K562 (cell line): Measurements from ENCODE around the gene THBS1. TPM values are rescaled to one million over a fixed set of nuclear protein-coding genes. Genes with fewer than 3 reads are reported as not detected.

Source experiments
- ATAC-seq: fragments of 200-7000 bp; cut with Tn5 transposase; 3 replicates; pipeline ENCODE4 v1.9.1; 2020; ENCODE audit warnings: moderate library complexity
- BruUV-seq: library from RNA; stranded (reverse); fragments of 400-500 nt; replicated peaks from 2 replicates; lab custom pipeline; 2021; lab: Mats Ljungman, UMichigan
- CTCF ChIA-PET: fragments of 300-600 bp; formaldehyde crosslinking; extraction: SDS; loops from one replicate; lab custom pipeline; 2021; ENCODE audit warnings: low intra/inter-chr PET ratio; lab: Yijun Ruan, JAX
- POLR2A ChIA-PET: fragments of 300-600, 350-650 bp; sonication (Branson Sonifier 250); formaldehyde crosslinking; extraction: SDS; loops from one replicate; lab custom pipeline; 2021; ENCODE audit warnings: antibody characterized with exemption, inconsistent platforms; lab: Yijun Ruan, JAX
- DNase-seq, 4 experiments: peaks; one replicate each; pipeline versions ENCODE4 v3.0.0 to v3.0.0-alpha.2; 2011 to 2018; ENCODE audit warnings: low spot score in 3 of 4, mixed read lengths in 3 of 4; ENCODE audit errors: extremely low read depth in 1 of 4
- FAIRE-seq: peaks from 2 replicates; lab custom pipeline; 2011; peaks lifted over from hg19 to GRCh38; lab: Jason Lieb, UNC
- H2AFZ ChIP-seq: 2 replicates; pipeline ENCODE4 v1.6.0; 2011; ENCODE audit warnings: low read depth, low read length, control low read depth, inconsistent platforms
- H3K27ac ChIP-seq: fragments of 200-600 bp; 3 replicates; pipeline ENCODE4 v1.8.0; 2011; ENCODE audit warnings: low read depth, mild to moderate bottlenecking, control low read depth, inconsistent platforms, low read length, moderate library complexity, mixed read lengths; ENCODE audit errors: extremely low read depth
- H3K27me3 ChIP-seq, 2 experiments: fragments of 300-600 bp in 1 of 2; 2 replicates in 1 of 2; 3 replicates in 1 of 2; pipeline versions ENCODE4 v1.6.0 to v1.8.0; 2011; ENCODE audit warnings: inconsistent platforms in 2 of 2, low read length in 2 of 2, mild to moderate bottlenecking in 1 of 2, mixed read lengths in 1 of 2, moderate library complexity in 1 of 2; ENCODE audit not compliant: control insufficient read depth in 2 of 2, insufficient read depth in 2 of 2
- H3K36me3 ChIP-seq: fragments of 300-600 bp; 3 replicates; pipeline ENCODE4 v1.8.0; 2011; ENCODE audit warnings: mild to moderate bottlenecking, low read length, inconsistent platforms; ENCODE audit not compliant: control insufficient read depth, insufficient read depth
- H3K4me1 ChIP-seq, 2 experiments: fragments of 200-600 bp in 1 of 2; replicated peaks in 1 of 2; 2 replicates in 1 of 2; 3 replicates in 1 of 2; pipeline versions ENCODE4 v1.5.1 to v1.8.0; 2011; ENCODE audit warnings: inconsistent platforms in 2 of 2, low read length in 2 of 2, mild to moderate bottlenecking in 1 of 2, mixed read lengths in 1 of 2, moderate library complexity in 1 of 2; ENCODE audit not compliant: control insufficient read depth in 2 of 2, insufficient read depth in 2 of 2
- H3K4me2 ChIP-seq: 2 replicates; pipeline ENCODE4 v1.6.1; 2011; ENCODE audit warnings: low read length, control low read depth, inconsistent platforms, mixed read lengths; ENCODE audit not compliant: insufficient read depth
- H3K4me3 ChIP-seq: fragments of 200-600 bp; sonication (generic), shearing (Covaris generic); 2 replicates; pipeline ENCODE4 v1.5.1; 2016; ENCODE audit warnings: control low read depth, inconsistent platforms
- H3K79me2 ChIP-seq: fragments of 200-600 bp; 3 replicates; pipeline ENCODE4 v1.8.0; 2011; ENCODE audit warnings: low read length, inconsistent platforms; ENCODE audit not compliant: control insufficient read depth, insufficient read depth
- H3K9ac ChIP-seq, 2 experiments: 2 replicates each; pipeline versions ENCODE4 v1.6.0 to v1.6.1; 2011; ENCODE audit warnings: low read depth in 2 of 2, low read length in 2 of 2, control low read depth in 1 of 2, inconsistent platforms in 1 of 2, mild to moderate bottlenecking in 1 of 2, mixed read lengths in 1 of 2; ENCODE audit not compliant: insufficient read depth in 1 of 2
- H3K9me1 ChIP-seq: one replicate; pipeline ENCODE4 v1.6.0; 2011; ENCODE audit warnings: inconsistent platforms, mild to moderate bottlenecking, low read length, moderate library complexity; ENCODE audit not compliant: control insufficient read depth, insufficient read depth
- H3K9me3 ChIP-seq: replicated peaks from 2 replicates; pipeline ENCODE4 v1.5.1; 2011; ENCODE audit warnings: low read depth, low read length, inconsistent platforms; ENCODE audit not compliant: control insufficient read depth, insufficient read depth
- H4K20me1 ChIP-seq: replicated peaks from 2 replicates; pipeline ENCODE4 v1.6.1; 2011; ENCODE audit warnings: low read length, inconsistent platforms, mixed read lengths; ENCODE audit not compliant: control insufficient read depth, insufficient read depth
- ETV6 ChIP-seq, 3 experiments: fragments of 150-350 bp in 1 of 3; sonication (generic) in 1 of 3; formaldehyde crosslinking in 1 of 3; IDR thresholded peaks; 2 replicates each; pipeline versions ENCODE4 v1.6.1 to v1.8.0; 2014 to 2022; ENCODE audit warnings: borderline replicate concordance in 2 of 3, low read depth in 2 of 3, antibody characterized with exemption in 1 of 3, low read length in 1 of 3, mild to moderate bottlenecking in 1 of 3, missing genetic modification reagents in 1 of 3
- FOXA3 ChIP-seq, 2 experiments: fragments of 450-650 bp in 1 of 2; sonication (generic) in 1 of 2; formaldehyde crosslinking; IDR thresholded peaks in 1 of 2; conservative IDR thresholded peaks in 1 of 2; 2 replicates each; pipeline versions ENCODE4 v1.4.0 to v1.8.0; 2020 to 2022; ENCODE audit warnings: mild to moderate bottlenecking in 2 of 2, missing genetic modification reagents in 1 of 2
- FUS ChIP-seq: fragments of 200-400 bp; formaldehyde crosslinking; optimal IDR thresholded peaks from 2 replicates; pipeline ENCODE3; 2017; ENCODE audit warnings: low read depth, low read length
- GATAD2A ChIP-seq: fragments of 450-650 bp; IDR thresholded peaks from 2 replicates; pipeline ENCODE4 v1.6.1; 2017
- JUND ChIP-seq, 2 experiments: IDR thresholded peaks; 2 replicates in 1 of 2; 3 replicates in 1 of 2; pipeline ENCODE4 v1.6.1; 2011; ENCODE audit warnings: borderline replicate concordance in 2 of 2, low read depth in 2 of 2, low read length in 2 of 2, improper control_type of control experiment in 1 of 2, missing biosample characterization in 1 of 2, missing genetic modification characterization in 1 of 2, missing genetic modification reagents in 1 of 2
- MED1 ChIP-seq: sonication (generic); formaldehyde crosslinking; IDR thresholded peaks from 2 replicates; pipeline ENCODE4 v1.8.1; 2023; ENCODE audit warnings: missing genetic modification reagents, borderline replicate concordance
- PTRF ChIP-seq: fragments of 450-650 bp; IDR thresholded peaks from 2 replicates; pipeline ENCODE4 v1.6.1; 2016; ENCODE audit warnings: mild to moderate bottlenecking, missing genetic modification characterization, missing compliant biosample characterization
- RBBP5 ChIP-seq: fragments of 200-600 bp; sonication (generic); IDR thresholded peaks from 2 replicates; pipeline ENCODE4 v1.6.1; 2012; ENCODE audit warnings: borderline replicate concordance, mild to moderate bottlenecking, low read length, control low read depth, inconsistent platforms; ENCODE audit not compliant: insufficient read depth, poor library complexity, severe bottlenecking
- SRF ChIP-seq, 2 experiments: fragments of 250-450, 450-650 bp in 1 of 2; sonication (Bioruptor Pico) in 1 of 2; sonication (generic) in 1 of 2; formaldehyde crosslinking; IDR thresholded peaks; 2 replicates each; pipeline versions ENCODE4 v1.5.0 to v1.5.1; 2020 to 2022; ENCODE audit warnings: mild to moderate bottlenecking in 1 of 2, missing genetic modification reagents in 1 of 2
- TAF7 ChIP-seq: fragments of 450-650 bp; IDR thresholded peaks from 2 replicates; pipeline ENCODE4 v1.6.1; 2016; ENCODE audit warnings: missing genetic modification characterization, missing compliant biosample characterization
- TAL1 ChIP-seq: fragments of 450-650 bp; IDR thresholded peaks from 2 replicates; pipeline ENCODE4 v1.6.1; 2016; ENCODE audit warnings: mild to moderate bottlenecking
- TEAD2 ChIP-seq: fragments of 450-650 bp; IDR thresholded peaks from 2 replicates; pipeline ENCODE4 v1.6.1; 2016; ENCODE audit warnings: missing genetic modification characterization, control low read depth, missing compliant biosample characterization
- ZNF3 ChIP-seq: fragments of 250-450 bp; sonication (Bioruptor Pico); IDR thresholded peaks from 2 replicates; pipeline ENCODE4 v1.5.0; 2021; ENCODE audit warnings: mild to moderate bottlenecking, moderate library complexity
- ZNF551 ChIP-seq: fragments of 250-450 bp; sonication (Bioruptor Pico); IDR thresholded peaks from 2 replicates; pipeline ENCODE4 v1.5.0; 2021; ENCODE audit warnings: mild to moderate bottlenecking, moderate library complexity
- WGBS: fragments of 100-300 bp; shearing (Covaris generic); methylation state at CpG from one replicate; pipeline ENCODE4 v1.1.6; 2016; ENCODE audit warnings: low coverage, mixed read lengths; ENCODE audit not compliant: insufficient coverage; ENCODE audit errors: missing lambda C conversion rate; 5-methylcytosine and 5-hydroxymethylcytosine counted together
- in situ Hi-C: fragments of 300-500 bp; cut with MboI; formaldehyde crosslinking; loops from 4 replicates; pipeline ENCODE4 v1.15.0; 2018; ENCODE audit warnings: inconsistent platforms, mixed read lengths
- intact Hi-C: fragments of 100-400 bp; cut with micrococcal nuclease; formaldehyde crosslinking; loops from 2 replicates; pipeline ENCODE4 v1.14.2; 2022
- polyA plus RNA-seq, 8 experiments: library from polyadenylated mRNA; depleted of rRNA in 4 of 8; stranded (reverse) in 5 of 8; unstranded in 3 of 8; fragments of >200 nt; fragmentation: Nextera tagmentation in 2 of 8; fragmentation: Illumina TruSeq in 1 of 8; extraction: Ambion mirVana in 2 of 8; extraction: Trizol in 1 of 8; gene quantifications; 2 replicates each; pipeline versions ENCODE4 v1.2.1 to v1.2.3, GENCODE V29; 2011 to 2014; ENCODE audit warnings: inconsistent platforms in 1 of 8, missing spikeins in 1 of 8
- total RNA-seq, 7 experiments: library from RNA; depleted of rRNA in 6 of 7; stranded (reverse); fragments of >200 nt in 6 of 7; fragmentation: Illumina TruSeq in 2 of 7; extraction: Trizol in 2 of 7; gene quantifications; 2 replicates each; pipeline versions ENCODE4 v1.2.1 to v1.2.3, GENCODE V29; 2011 to 2021; ENCODE audit warnings: low replicate concordance in 1 of 7
- TF ChIP-seq, protein P1 (sequence below): fragments of 200-400 bp; formaldehyde crosslinking; IDR thresholded peaks from 2 replicates; pipeline ENCODE4 v1.6.1; 2017; ENCODE audit warnings: mild to moderate bottlenecking, low read depth, low read length, moderate library complexity

Gene THBS1
- total and polyA plus RNA-seq, 9 of the 15 experiments (the other 6 are each of a cell fraction or from before 2014, with no cell fraction given), result 0.04 to 1.3 (median 0.40) TPM

DNA sequence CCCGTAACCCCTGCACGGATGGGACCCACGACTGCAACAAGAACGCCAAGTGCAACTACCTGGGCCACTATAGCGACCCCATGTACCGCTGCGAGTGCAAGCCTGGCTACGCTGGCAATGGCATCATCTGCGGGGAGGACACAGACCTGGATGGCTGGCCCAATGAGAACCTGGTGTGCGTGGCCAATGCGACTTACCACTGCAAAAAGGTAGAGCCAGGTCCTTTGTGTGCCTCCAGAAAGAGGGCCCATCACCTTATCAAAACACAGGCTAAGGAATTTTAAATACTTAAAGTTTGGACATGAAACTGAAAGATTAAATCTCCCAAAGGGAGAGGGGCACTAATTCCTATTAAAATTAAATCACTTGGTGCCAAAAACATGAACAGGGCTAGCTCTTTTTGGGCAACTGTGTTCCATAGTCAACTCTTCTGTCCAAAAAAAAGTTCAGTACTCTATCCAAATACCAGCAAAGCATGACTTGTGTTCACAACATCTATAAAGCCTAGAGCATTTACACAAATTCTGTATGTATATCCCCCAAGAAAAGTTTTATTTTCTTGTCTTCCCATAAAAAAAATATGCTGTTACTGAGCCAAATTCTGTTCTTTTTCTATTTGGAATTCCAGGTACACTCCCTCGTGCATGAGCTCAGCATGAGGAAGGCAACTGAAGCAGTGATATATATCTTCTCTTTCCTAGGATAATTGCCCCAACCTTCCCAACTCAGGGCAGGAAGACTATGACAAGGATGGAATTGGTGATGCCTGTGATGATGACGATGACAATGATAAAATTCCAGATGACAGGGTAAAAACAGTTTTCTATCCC lies 9.2 kb downstream of the THBS1 start:
- H3K4me1 ChIP-seq, result no peaks in the 10 kb centered on the region; a peak in 1 of 5 replicates
- H3K27me3 ChIP-seq, result peaks cover 40 to 65% of the 10 kb centered on the region in 2 experiments
- H3K27ac ChIP-seq, result no peak overlapping the region
- no peaks in the 10 kb centered on the region for H3K36me3 ChIP-seq
- H2AFZ ChIP-seq, result no peak overlapping the region
- BruUV-seq, result no TSS peak
- no peaks in the 10 kb centered on the region for H4K20me1 ChIP-seq
- H3K9ac ChIP-seq, result no peak overlapping the region
- POLR2A ChIA-PET, result interaction anchor here (0.6 kb wide), 2 partner anchors 215 to 397 kb away, joined by 3 read pairs; no protein-coding TSS in a partner anchor
- H3K4me3 ChIP-seq, result no peak overlapping the region
- DNase-seq (no peak), ATAC-seq (no peak), FAIRE-seq (no peak)
- no peak for TF ChIP-seq JUND (IDR thresholded peaks at IDR 0.05; ENCODE audit: borderline replicate concordance, low read depth, low read length)
- TF ChIP-seq JUND (tag; IDR thresholded peaks at IDR 0.05; ENCODE audit: borderline replicate concordance, low read depth, low read length), result no peak
- no peak for TF ChIP-seq FUS
- no peak for TF ChIP-seq ZNF3 (CRISPR knock-in tag)
- TF ChIP-seq, protein P1, sequence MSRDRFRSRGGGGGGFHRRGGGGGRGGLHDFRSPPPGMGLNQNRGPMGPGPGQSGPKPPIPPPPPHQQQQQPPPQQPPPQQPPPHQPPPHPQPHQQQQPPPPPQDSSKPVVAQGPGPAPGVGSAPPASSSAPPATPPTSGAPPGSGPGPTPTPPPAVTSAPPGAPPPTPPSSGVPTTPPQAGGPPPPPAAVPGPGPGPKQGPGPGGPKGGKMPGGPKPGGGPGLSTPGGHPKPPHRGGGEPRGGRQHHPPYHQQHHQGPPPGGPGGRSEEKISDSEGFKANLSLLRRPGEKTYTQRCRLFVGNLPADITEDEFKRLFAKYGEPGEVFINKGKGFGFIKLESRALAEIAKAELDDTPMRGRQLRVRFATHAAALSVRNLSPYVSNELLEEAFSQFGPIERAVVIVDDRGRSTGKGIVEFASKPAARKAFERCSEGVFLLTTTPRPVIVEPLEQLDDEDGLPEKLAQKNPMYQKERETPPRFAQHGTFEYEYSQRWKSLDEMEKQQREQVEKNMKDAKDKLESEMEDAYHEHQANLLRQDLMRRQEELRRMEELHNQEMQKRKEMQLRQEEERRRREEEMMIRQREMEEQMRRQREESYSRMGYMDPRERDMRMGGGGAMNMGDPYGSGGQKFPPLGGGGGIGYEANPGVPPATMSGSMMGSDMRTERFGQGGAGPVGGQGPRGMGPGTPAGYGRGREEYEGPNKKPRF, result no peak
- no peak for TF ChIP-seq SRF (CRISPR knock-in tag; IDR thresholded peaks at IDR 0.05)
- TF ChIP-seq ZNF551 (CRISPR knock-in tag), result no peak
- no peak for TF ChIP-seq TAF7 (tag)
- no peak for TF ChIP-seq TAL1
- TF ChIP-seq GATAD2A, result no peak
- no peak for TF ChIP-seq MED1 (CRISPR knock-in tag)
- TF ChIP-seq FOXA3 (CRISPR knock-in tag; conservative IDR thresholded peaks at IDR 0.05 in 1 of 2, IDR thresholded peaks at IDR 0.05 in 1 of 2), result no peak
- no peak for TF ChIP-seq PTRF (tag)
- TF ChIP-seq RBBP5, result no peak
- TF ChIP-seq ETV6 (IDR thresholded peaks at IDR 0.05; ENCODE audit: borderline replicate concordance in 1 of 2, low read depth in 2 of 2, low read length in 1 of 2), result no peak
- TF ChIP-seq ETV6 (CRISPR knock-in tag; IDR thresholded peaks at IDR 0.05; ENCODE audit: borderline replicate concordance), result no peak
- no peak for TF ChIP-seq TEAD2 (tag)
- H3K79me2 ChIP-seq, result no peaks in the 10 kb centered on the region
- WGBS, result 0% methylated on average over 13 of the region's 13 CpGs
- no peak overlapping the region for H3K4me2 ChIP-seq
- H3K9me3 ChIP-seq, result no peaks in the 10 kb centered on the region
- in situ Hi-C loops (loop anchor here (25.0 kb wide), 1 partner anchor 778 kb away; no protein-coding TSS in a partner anchor), intact Hi-C loops (loop anchor here (10.0 kb wide), 2 partner anchors 195 to 885 kb away; no protein-coding TSS in a partner anchor)
- CTCF ChIA-PET, result interaction anchor here (0.7 kb wide), 1 partner anchor 1213 kb away, joined by 3 read pairs; no protein-coding TSS in a partner anchor
- no peaks in the 10 kb centered on the region for H3K9me1 ChIP-seq
